Measurements from ENCODE around the gene PFKL.

- TF ChIP-seq REST (IDR thresholded peaks at IDR 0.05; ENCODE audit: insufficient replicate concordance, low read depth) (no peak), CTCF (IDR thresholded peaks at IDR 0.05; ENCODE audit: insufficient read depth, low read length) (no peak), POLR2AphosphoS5 (IDR thresholded peaks at IDR 0.05; ENCODE audit: low read depth) (no peak)
Observed at GRCh38 chr21:44291936-44292811, 7.7 kb upstream of the PFKL start.

Measured in HL-60 (cell line).